CD14-positive monocyte (primary cell): ENCODE data around the gene PHACTR2. TPM values are rescaled to one million over a fixed set of nuclear protein-coding genes. Genes with fewer than 3 reads are reported as not detected.
A peak's percentile ranks its signal among the peaks of the same experiment; 100 is the strongest.

Experiments
- DNase-seq, 3 donors: peaks; one replicate each; pipeline ENCODE4 v3.0.0-alpha.2; 2011 to 2022
- H2AFZ ChIP-seq: 2 replicates; pipeline ENCODE4 v1.6.0; 2012; ENCODE audit warnings: mild to moderate bottlenecking, low read depth, low read length, inconsistent platforms; ENCODE audit not compliant: insufficient read depth, poor library complexity, severe bottlenecking
- H3K27ac ChIP-seq, 2 donors: 1 replicate in 1 of 2; 2 replicates in 1 of 2; pipeline ENCODE4 v1.5.1; 2012 to 2013; ENCODE audit warnings: low read length in 2 of 2, control low read depth in 1 of 2, inconsistent platforms in 1 of 2, low read depth in 1 of 2, mild to moderate bottlenecking in 1 of 2
- H3K27me3 ChIP-seq, 2 donors: one replicate each; pipeline versions ENCODE4 v1.6.0 to v1.6.1; 2011 to 2013; ENCODE audit warnings: low read length in 2 of 2; ENCODE audit not compliant: control insufficient read depth in 2 of 2, insufficient read depth in 2 of 2
- H3K36me3 ChIP-seq, 2 donors: replicated peaks in 1 of 2; 1 replicate in 1 of 2; 2 replicates in 1 of 2; pipeline versions ENCODE4 v1.5.1 to v1.6.1; 2012 to 2013; ENCODE audit warnings: low read length in 2 of 2, control low read depth in 1 of 2, inconsistent platforms in 1 of 2, mild to moderate bottlenecking in 1 of 2; ENCODE audit not compliant: insufficient read depth in 2 of 2, control insufficient read depth in 1 of 2
- H3K4me1 ChIP-seq, 2 donors: 1 replicate in 1 of 2; 2 replicates in 1 of 2; pipeline versions ENCODE4 v1.5.1 to v1.6.1; 2012 to 2013; ENCODE audit warnings: low read length in 2 of 2, control low read depth in 1 of 2, inconsistent platforms in 1 of 2, mild to moderate bottlenecking in 1 of 2, moderate library complexity in 1 of 2; ENCODE audit not compliant: insufficient read depth in 2 of 2, control insufficient read depth in 1 of 2
- H3K4me2 ChIP-seq: replicated peaks from 2 replicates; pipeline ENCODE3; 2012; ENCODE audit warnings: low read length, moderate library complexity, mild to moderate bottlenecking; ENCODE audit not compliant: poor library complexity, severe bottlenecking; ENCODE audit errors: extremely low read depth
- H3K4me3 ChIP-seq, 3 experiments: fragments of 200-600 bp in 1 of 3; sonication (generic) in 1 of 3; replicated peaks in 1 of 3; 1 replicate in 2 of 3; 2 replicates in 1 of 3; pipeline ENCODE4 v1.5.1; 2011 to 2013; ENCODE audit warnings: low read length in 3 of 3, mild to moderate bottlenecking in 3 of 3, control low read depth in 2 of 3, low read depth in 2 of 3, inconsistent platforms in 1 of 3, moderate library complexity in 1 of 3
- H3K79me2 ChIP-seq: 2 replicates; pipeline ENCODE4 v1.6.0; 2012; ENCODE audit warnings: mild to moderate bottlenecking, control low read depth, inconsistent platforms, low read length, moderate library complexity; ENCODE audit not compliant: insufficient read depth
- H3K9ac ChIP-seq: 2 replicates; pipeline ENCODE4 v1.6.0; 2017; ENCODE audit warnings: low read length, mild to moderate bottlenecking; ENCODE audit not compliant: insufficient read depth, poor library complexity, severe bottlenecking
- H3K9me3 ChIP-seq, 2 donors: replicated peaks in 1 of 2; 1 replicate in 1 of 2; 2 replicates in 1 of 2; pipeline versions ENCODE4 v1.5.1 to v1.6.1; 2012 to 2013; ENCODE audit warnings: low read length in 2 of 2, control low read depth in 1 of 2; ENCODE audit not compliant: control insufficient read depth in 1 of 2, insufficient read depth in 1 of 2
- H4K20me1 ChIP-seq: 2 replicates; pipeline ENCODE4 v1.6.0; 2012; ENCODE audit warnings: mild to moderate bottlenecking, low read length, control low read depth, moderate library complexity; ENCODE audit not compliant: insufficient read depth
- H3K27ac Mint-ChIP-seq, 7 donors: one replicate each; pipeline ENCODE4 v1.8.0; 2020; ENCODE audit warnings: mild to moderate bottlenecking in 7 of 7, mixed read lengths in 7 of 7, moderate library complexity in 6 of 7, inconsistent platforms in 2 of 7
- H3K27me3 Mint-ChIP-seq, 3 donors: one replicate each; pipeline ENCODE4 v1.8.0; 2021 to 2022; ENCODE audit warnings: low read depth in 3 of 3, mild to moderate bottlenecking in 3 of 3, mixed read lengths in 3 of 3, moderate library complexity in 3 of 3, inconsistent platforms in 1 of 3
- H3K36me3 Mint-ChIP-seq, 2 donors: one replicate each; pipeline ENCODE4 v1.8.0; 2020; ENCODE audit warnings: mixed read lengths in 2 of 2, inconsistent platforms in 1 of 2, mild to moderate bottlenecking in 1 of 2
- H3K4me1 Mint-ChIP-seq: one replicate; pipeline ENCODE4 v1.8.0; 2020; ENCODE audit warnings: mild to moderate bottlenecking, mixed read lengths
- H3K4me3 Mint-ChIP-seq, 2 donors: one replicate each; pipeline ENCODE4 v1.8.0; 2020; ENCODE audit warnings: mild to moderate bottlenecking in 2 of 2, mixed read lengths in 2 of 2, moderate library complexity in 1 of 2
- H3K9me3 Mint-ChIP-seq, 7 donors: one replicate each; pipeline ENCODE4 v1.8.0; 2020 to 2022; ENCODE audit warnings: mixed read lengths in 7 of 7, mild to moderate bottlenecking in 6 of 7, moderate library complexity in 6 of 7, inconsistent platforms in 2 of 7
- CTCF ChIP-seq: fragments of 200-600 bp; IDR thresholded peaks from one replicate; pipeline ENCODE4 v1.8.0; 2022; ENCODE audit warnings: antibody characterized with exemption, mild to moderate bottlenecking
- WGBS: methylation state at CpG from one replicate; pipeline ENCODE4 v1.1.5; 2013; ENCODE audit warnings: missing lambda C conversion rate; ENCODE audit not compliant: insufficient coverage; 5-methylcytosine and 5-hydroxymethylcytosine counted together
- intact Hi-C, 2 donors: fragments of 100-400 bp; cut with micrococcal nuclease; formaldehyde crosslinking; loops; one replicate each; pipeline versions ENCODE4 v1.15.0 to v1.15.1; 2023
- polyA plus RNA-seq, 3 donors: library from polyadenylated mRNA; depleted of rRNA in 1 of 3; unstranded in 2 of 3; stranded (reverse) in 1 of 3; fragments of 300-500 nt in 2 of 3; fragments of >200 nt in 1 of 3; fragmentation: Illumina TruSeq in 2 of 3; gene quantifications; 1 replicate in 2 of 3; 2 replicates in 1 of 3; pipeline ENCODE4 v1.2.3, GENCODE V29; 2012 to 2021

The PHACTR2 gene
- polyA plus RNA-seq, 3 donors, result 9.6 to 11.6 (median 11.2) TPM

- H3K4me1 Mint-ChIP-seq, result peaks cover 23% of the 10 kb centered on the region
- WGBS, result 92% methylated on average over 2 of the region's 6 CpGs
- no peaks in the 10 kb centered on the region for H3K9me3 ChIP-seq
- H3K27me3 Mint-ChIP-seq, result peaks cover 0 to 1% (median 0%) of the 10 kb centered on the region in 3 donors
- no peak overlapping the region for H3K27ac ChIP-seq
- H3K27me3 ChIP-seq, result no peaks in the 10 kb centered on the region
- no peak overlapping the region for H3K27ac Mint-ChIP-seq
- peaks cover 0 to 2% (median 2%) of the 10 kb centered on the region in 7 donors for H3K9me3 Mint-ChIP-seq
- peaks cover 26 to 31% of the 10 kb centered on the region in 2 donors for H3K4me1 ChIP-seq
- no peak overlapping the region for H3K9ac ChIP-seq
- no peak overlapping the region for H2AFZ ChIP-seq
- peak in 1 of 3 donors; percentile 19 for DNase-seq
- H3K4me3 ChIP-seq, result no peak overlapping the region
- H3K36me3 Mint-ChIP-seq, result peaks cover 6% of the 10 kb centered on the region in 2 donors
- intact Hi-C loops, result loop anchor here in 1 of 2 donors (5.0 kb wide), 1 partner anchor 257 kb away; the partner anchor contains the start of gene SF3B5
- H3K36me3 ChIP-seq, result peaks cover 3 to 9% of the 10 kb centered on the region in 2 donors
- TF ChIP-seq CTCF, result no peak
- H3K4me3 Mint-ChIP-seq, result no peak overlapping the region
- H3K79me2 ChIP-seq, result peaks cover 27% of the 10 kb centered on the region
- H4K20me1 ChIP-seq, result no peaks in the 10 kb centered on the region
- H3K4me2 ChIP-seq, result no peak overlapping the region
Measured at GRCh38 chr6:143840595-143841265, 163.0 kb downstream of the PHACTR2 start.

GRCh38 chr6:143842461-143842901 lies 164.7 kb downstream of the PHACTR2 start:
- Mint-ChIP-seq H3K4me1 (peaks cover 23% of the 10 kb centered on the region), H3K9me3 (peaks cover 0 to 2% (median 0%) of the 10 kb centered on the region in 7 donors), H3K27me3 (no peaks in the 10 kb centered on the region), H3K27ac (peak overlapping the region; percentile 95 to 98 (median 97)), H3K4me3 (peak overlapping the region; percentile 89 to 96), H3K36me3 (peaks cover 22 to 23% of the 10 kb centered on the region in 2 donors)
- Histone ChIP-seq H3K4me3 (peak overlapping the region; percentile 61 to 89 (median 72)), H3K4me2 (peak overlapping the region; percentile 87), H3K79me2 (peaks cover 41% of the 10 kb centered on the region), H4K20me1 (no peaks in the 10 kb centered on the region), H3K27me3 (no peaks in the 10 kb centered on the region), H3K9me3 (no peaks in the 10 kb centered on the region), H3K4me1 (peaks cover 26 to 31% of the 10 kb centered on the region in 2 donors), H2AFZ (peak overlapping the region; percentile 97), H3K36me3 (peaks cover 20 to 27% of the 10 kb centered on the region in 2 donors), H3K9ac (peak overlapping the region; percentile 95), H3K27ac (peak overlapping the region; percentile 81 to 97)
- TF ChIP-seq CTCF, result no peak
- WGBS, result no CpG with 5 or more reads among the region's 7 CpGs
- DNase-seq, result no peak
- intact Hi-C loops, result loop anchor here in 1 of 2 donors (5.0 kb wide), 1 partner anchor 255 kb away; the partner anchor contains the start of gene SF3B5
